AG10803 (cell line): ENCODE data around the gene UROC1.

Source experiments
- DNase-seq: peaks from one replicate; pipeline ENCODE4 v3.0.0; 2010; ENCODE audit warnings: low read depth
- H3K4me3 ChIP-seq: 2 replicates; pipeline ENCODE4 v1.5.1; 2011; ENCODE audit warnings: mild to moderate bottlenecking, low read length, control low read depth
- CTCF ChIP-seq: conservative IDR thresholded peaks from 2 replicates; pipeline ENCODE4 v1.5.1; 2011; ENCODE audit warnings: mild to moderate bottlenecking, low read length, control low read depth, inconsistent platforms

The UROC1 gene

GRCh38 chr3:126499401-126499800, 18.2 kb downstream of the UROC1 start:
- no peak overlapping the region for H3K4me3 ChIP-seq
- DNase-seq, result no peak
- TF ChIP-seq CTCF, result no peak

- no peak for DNase-seq
- H3K4me3 ChIP-seq, result no peak overlapping the region
- TF ChIP-seq CTCF, result no peak
Measured at GRCh38 chr3:126498929-126499328, 18.6 kb downstream of the UROC1 start.

- no peak for TF ChIP-seq CTCF
- DNase-seq, result no peak
Measured at GRCh38 chr3:126498461-126498860, 19.1 kb downstream of the UROC1 start.

GRCh38 chr3:126497956-126498355, 19.6 kb downstream of the UROC1 start:
- DNase-seq, result no peak
- no peak overlapping the region for H3K4me3 ChIP-seq
- TF ChIP-seq CTCF, result no peak

More at GRCh38 chr3:126498461-126498860, 19.1 kb downstream of the UROC1 start:
- no peak overlapping the region for H3K4me3 ChIP-seq

- no peak overlapping the region for H3K4me3 ChIP-seq
- TF ChIP-seq CTCF, result no peak
- DNase-seq, result no peak
Measured at GRCh38 chr3:126496894-126497850, 20.4 kb downstream of the UROC1 start.

- no peak for DNase-seq
- no peak for TF ChIP-seq CTCF
- H3K4me3 ChIP-seq, result no peak overlapping the region
Measured at GRCh38 chr3:126495786-126496185, 21.8 kb downstream of the UROC1 start.

- H3K4me3 ChIP-seq, result no peak overlapping the region
- no peak for DNase-seq
- no peak for TF ChIP-seq CTCF
Measured at GRCh38 chr3:126494970-126495230, 22.7 kb downstream of the UROC1 start.
